GM11168 (cell line): ENCODE measurements around the gene RETN.

Experiments used
- in situ Hi-C: fragments of 300-500 bp; cut with MboI; formaldehyde crosslinking; loops from one replicate; pipeline ENCODE4 v1.12.0; 2022; ENCODE audit warnings: low sequenced_read_pairs; ENCODE audit not compliant: unreplicated experiment

RETN gene

DNA sequence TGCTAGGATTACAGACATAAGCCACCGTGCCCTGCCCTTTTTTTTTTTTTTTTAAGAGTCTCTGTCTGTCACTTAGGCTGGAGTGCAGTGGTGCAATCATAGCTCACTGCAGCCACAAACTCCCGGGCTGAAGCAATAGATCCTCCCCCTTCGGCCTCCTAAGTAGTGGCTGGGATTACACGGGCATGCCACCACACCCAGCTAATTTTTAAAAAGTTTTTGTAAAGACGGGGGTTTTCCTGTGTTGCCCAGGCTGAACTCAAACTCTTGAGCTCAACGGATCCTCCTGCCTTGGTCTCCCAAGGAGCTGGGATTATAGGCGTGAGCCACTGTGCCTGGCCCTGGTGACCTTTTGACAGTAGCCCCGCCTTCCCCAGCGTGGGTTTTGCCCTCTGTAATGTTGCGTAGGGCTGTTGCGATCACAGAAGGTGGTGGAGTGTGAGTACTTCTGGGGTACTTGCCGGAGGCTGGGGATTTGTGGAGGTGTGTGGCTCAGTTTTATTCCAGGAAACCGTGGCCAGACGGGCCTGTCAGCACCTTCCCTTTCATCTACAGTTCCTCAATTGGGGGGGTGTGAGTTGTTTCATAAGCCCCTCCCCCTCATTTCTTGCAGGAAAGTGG, 11.6 kb upstream of the RETN start:
- in situ Hi-C loops = no loop called here

DNA sequence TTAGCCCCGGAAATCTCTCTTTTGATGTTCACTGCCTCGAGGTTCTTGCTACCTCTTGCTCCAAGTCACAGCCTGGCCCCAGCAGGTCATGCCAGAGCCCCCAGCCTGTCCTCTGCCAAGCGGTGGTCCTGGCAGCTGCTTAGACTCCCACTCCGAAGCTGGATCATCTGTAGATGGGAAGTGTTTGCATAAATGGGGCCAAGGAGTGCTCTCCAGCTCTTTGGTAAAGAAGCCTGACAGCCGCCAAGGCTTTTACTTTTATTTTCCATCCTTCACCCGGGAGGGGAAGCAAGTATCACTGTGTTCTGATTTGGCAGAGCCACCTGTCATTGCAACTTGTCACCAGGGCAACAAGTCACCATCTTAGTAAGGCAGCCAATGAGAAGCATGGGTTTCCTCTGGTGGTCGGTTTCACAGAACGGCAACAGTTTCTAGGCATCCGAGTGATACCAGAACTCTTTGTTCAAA, 10.6 kb upstream of the RETN start:
- in situ Hi-C loops = no loop called here

DNA sequence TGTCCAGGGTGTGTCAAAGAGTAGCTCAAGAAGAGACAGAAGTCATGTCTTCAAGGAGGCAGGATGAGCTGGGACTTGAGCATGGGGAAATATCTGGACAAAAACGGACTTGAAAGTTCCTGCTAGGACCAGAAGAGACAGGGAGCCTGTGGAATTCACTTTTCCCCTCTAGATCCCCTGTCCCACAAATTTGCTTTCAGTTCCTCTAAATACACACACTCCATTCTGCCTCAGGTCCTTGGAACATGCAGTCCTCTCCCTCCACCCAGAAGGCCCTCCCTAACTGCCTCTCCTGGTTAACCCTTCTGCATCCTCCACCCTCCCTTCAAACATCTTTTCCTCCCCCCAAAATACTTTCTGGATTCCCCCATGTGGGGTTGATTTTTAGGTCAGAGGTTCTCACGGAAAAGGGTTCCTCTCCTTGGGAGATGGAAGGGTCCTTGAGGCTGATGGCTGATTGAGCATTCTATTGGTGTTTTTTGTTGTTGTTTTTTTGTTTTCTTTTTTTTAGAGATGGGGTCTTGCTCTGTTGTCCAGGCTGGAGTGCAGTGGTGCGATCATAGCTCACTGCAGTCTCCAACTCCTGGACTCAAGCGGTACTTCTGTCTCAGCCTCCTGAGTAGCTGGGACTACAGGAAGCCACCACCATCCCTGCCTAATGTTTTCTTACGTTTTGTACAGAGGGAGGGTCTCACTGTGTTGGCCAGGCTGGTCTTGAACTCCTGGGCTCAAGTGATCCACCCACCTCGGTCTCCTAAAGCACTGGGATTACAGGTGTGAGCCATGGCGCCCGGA, 6.9 kb upstream of the RETN start:
- in situ Hi-C loops = no loop called here

DNA sequence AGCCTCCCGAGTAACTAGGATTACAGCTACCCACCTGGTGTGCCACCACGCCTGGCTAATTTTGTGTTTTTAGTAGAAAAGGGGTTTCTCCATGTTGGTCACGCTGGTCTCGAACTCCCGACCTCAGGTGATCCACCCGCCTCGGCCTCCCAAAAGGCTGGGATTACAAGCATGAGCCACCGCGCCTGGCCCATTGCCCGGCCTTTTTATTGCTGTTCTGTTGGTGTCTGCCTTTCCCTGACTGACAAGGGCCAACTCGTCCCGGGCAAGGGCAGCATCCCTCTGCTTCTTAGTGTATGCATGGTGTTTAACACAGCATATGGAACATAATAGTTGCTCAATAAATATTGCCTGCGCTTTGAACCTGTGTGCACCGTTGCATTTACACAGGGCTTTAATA, 6.2 kb upstream of the RETN start:
- in situ Hi-C loops = no loop called here

GRCh38 chr19:7663706-7664105, 5.1 kb upstream of the RETN start:
- in situ Hi-C loops = no loop called here

DNA sequence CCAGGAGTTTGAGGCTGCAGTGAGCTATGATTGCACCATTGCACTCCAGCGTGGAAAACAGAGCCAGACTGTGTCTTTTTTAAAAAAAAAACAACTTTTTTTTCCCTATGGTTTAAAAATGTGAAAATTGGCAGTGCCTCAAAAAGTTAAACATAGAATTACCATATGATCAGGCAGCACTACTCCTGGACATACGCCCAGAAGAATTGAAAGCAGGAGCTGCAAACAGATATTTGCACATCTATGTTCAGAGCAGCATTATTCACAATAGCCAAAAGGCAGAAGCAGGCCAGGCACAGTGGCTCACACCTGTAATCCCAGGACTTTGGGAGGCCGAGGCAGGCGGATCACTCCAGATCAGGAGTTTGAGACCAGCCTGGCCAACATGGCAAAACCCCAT, 3.8 kb upstream of the RETN start:
- in situ Hi-C loops = no loop called here

GRCh38 chr19:7669641-7670040, 792 bp downstream of the RETN start:
- in situ Hi-C loops = no loop called here

GRCh38 chr19:7670150-7670783, 1.4 kb downstream of the RETN start:
- in situ Hi-C loops = no loop called here

DNA sequence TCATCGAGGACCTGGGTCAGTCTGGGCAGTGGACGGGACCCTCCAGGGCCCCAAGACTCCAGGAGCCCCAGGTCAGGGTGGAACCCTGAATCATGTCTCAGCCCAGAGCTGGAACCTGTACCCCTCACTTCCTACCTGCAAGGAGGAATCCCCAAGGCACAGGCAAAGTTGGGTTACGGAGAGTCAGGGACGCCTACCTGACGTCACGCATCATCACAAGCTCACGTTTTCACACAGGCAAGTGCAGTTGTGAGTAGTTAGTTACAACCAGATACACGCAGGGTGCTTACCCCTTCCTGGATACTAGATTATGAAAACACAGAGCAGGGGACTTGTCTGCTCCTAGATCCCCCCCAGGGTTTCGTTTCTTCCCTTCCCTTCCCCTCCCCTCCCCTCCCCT, 1.9 kb downstream of the RETN start:
- in situ Hi-C loops = no loop called here

GRCh38 chr19:7672522-7672921, 3.7 kb downstream of the RETN start:
- in situ Hi-C loops = no loop called here

GRCh38 chr19:7674010-7675005, 5.5 kb downstream of the RETN start:
- in situ Hi-C loops = no loop called here

- in situ Hi-C loops = no loop called here
Observed at GRCh38 chr19:7676376-7676775, 7.5 kb downstream of the RETN start.

- in situ Hi-C loops = no loop called here
Observed at GRCh38 chr19:7676854-7677253, 8.0 kb downstream of the RETN start, which contains the start of gene MCEMP1. TSS of gene MCEMP1 (plus strand) at chr19:7677090. CDS start at chr19:7677121, 31 bp downstream.

- in situ Hi-C loops = no loop called here
Observed at GRCh38 chr19:7677669-7678311, 8.9 kb downstream of the RETN start.

DNA sequence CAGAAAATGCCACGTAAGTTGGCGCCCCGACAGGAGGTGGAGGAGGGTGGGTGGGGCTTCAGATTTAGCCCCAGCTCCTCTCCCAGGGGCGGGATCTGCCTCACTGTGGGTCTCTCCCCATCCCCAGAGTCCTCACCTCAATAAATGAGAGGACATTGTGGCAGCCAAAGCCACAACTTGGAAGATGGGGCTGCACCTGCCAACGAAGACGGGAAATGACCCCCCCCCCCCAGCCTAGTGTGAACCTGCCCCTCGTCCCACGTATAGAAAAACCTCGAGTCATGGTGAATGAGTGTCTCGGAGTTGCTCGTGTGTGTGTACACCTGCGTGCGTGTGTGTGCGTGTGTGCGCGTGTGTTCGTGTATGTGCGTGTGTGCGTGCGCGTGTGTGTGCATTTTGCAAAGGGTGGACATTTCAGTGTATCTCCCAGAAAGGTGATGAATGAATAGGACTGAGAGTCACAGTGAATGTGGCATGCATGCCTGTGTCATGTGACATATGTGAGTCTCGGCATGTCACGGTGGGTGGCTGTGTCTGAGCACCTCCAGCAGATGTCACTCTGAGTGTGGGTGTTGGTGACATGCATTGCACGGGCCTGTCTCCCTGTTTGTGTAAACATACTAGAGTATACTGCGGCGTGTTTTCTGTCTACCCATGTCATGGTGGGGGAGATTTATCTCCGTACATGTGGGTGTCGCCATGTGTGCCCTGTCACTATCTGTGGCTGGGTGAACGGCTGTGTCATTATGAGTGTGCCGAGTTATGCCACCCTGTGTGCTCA, 10.3 kb downstream of the RETN start:
- in situ Hi-C loops = no loop called here

DNA sequence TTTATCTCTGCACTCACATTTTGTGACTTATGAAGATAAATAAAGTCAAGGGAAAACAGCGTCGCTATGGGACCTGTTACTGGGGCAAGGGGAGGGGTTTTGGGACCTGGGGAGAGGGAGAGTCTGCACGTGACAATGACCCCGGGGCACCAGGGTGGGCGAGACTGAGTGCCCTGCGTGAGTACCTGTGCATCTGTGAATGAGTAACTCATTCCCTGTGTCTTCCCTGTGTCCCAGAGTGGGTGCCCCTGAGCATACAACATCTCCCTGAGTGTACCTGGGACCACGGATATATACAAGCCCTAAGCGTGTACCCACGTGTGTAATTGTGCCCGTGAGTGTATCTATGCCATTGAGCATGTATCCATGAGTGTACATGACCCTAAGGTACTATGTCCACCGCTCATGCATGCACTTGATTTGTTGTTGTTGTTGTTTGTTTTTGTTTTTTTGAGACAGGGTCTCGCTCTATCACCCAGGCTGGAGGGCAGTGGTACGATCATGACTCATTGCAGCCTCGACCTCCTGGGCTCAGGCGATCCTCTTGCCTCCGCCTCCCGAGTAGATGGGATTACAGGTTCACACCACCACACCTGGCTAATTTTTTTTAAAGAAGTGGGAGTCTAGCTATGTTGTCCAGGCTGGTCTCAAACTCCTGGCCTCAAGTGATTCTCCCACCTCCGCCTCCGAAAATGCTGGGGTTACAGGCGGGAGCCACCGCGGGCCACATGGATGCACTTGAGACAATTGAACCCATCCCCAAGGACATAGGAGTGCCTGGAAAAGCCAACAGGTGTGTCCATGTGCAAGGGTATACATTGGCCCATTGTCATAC, 11.1 kb downstream of the RETN start:
- in situ Hi-C loops = loop anchor here (5.0 kb wide), 1 partner anchor 117 kb away; no protein-coding TSS in a partner anchor

DNA sequence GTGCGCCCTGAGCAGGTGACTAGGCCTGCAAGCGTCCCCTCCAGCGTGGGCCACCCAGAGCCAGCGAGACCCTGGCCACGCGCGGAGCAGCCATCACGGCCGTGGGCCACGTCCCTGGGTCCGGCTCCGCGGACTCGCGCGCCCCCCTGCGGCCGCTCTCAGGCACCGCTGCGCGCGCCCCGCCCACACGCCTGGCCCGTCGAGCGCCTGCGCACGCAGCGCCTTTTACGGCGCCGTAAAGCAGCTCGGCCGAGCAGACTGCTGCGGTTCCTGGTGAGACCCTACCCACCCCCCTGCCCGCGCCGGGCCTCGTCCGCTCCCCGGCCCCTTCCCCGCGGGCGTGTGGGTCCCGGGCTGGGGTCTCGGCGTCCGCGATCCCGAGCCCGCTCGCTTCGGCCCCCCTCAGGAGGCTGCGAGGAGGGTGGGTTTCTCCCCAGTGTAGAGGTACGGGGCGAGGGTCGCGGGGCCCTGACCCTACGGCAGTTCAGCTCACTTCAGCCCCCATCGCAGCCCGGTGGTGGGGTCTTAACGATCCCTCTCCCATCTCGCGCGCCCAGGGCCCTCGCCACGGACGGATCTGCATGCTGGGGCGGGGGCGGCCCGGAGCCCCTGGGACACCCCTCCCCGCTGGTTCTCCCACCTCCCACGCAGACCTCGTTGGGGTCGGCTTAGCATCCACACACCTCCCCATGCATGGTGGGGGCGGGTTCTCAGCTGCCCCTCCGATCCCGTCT, 11.9 kb downstream of the RETN start, which contains the start of gene TRAPPC5:
TRAPPC5 (plus strand) TSS at position 228 of the 734 bp plus-strand sequence. CDS start 1,421 bp downstream, outside the sequence.
- in situ Hi-C loops = loop anchor here (5.0 kb wide), 1 partner anchor 117 kb away; no protein-coding TSS in a partner anchor
